Stimulated activated CD4-positive, alpha-beta T cell treated with anti-CD3 and anti-CD28 coated beads, Interleukin-12 subunit alpha, Interleukin-12 subunit beta, amount 100 ng/mL, for 24 hours (primary cell): ENCODE results near the gene TTC9B.

Experiments
- DNase-seq, 2 experiments: peaks; one replicate each; pipeline ENCODE4 v3.0.0-alpha.2; 2020; ENCODE audit warnings: low read depth in 2 of 2

TTC9B gene

GRCh38 chr19:40247735-40248262, 29.6 kb upstream of the TTC9B start:
- DNase-seq: no peak

GRCh38 chr19:40247178-40247577, 29.0 kb upstream of the TTC9B start:
- DNase-seq: no peak

- DNase-seq: no peak
These were observed 28.3 kb upstream of the TTC9B start for GRCh38 chr19:40246292-40247073.

- DNase-seq: no peak
These were observed 27.4 kb upstream of the TTC9B start for GRCh38 chr19:40245506-40246128.

- DNase-seq: no peak
These were observed 26.6 kb upstream of the TTC9B start for GRCh38 chr19:40244579-40245317.

- no peak for DNase-seq
These were observed 25.0 kb upstream of the TTC9B start for GRCh38 chr19:40243181-40243580.

- no peak for DNase-seq
These were observed 24.3 kb upstream of the TTC9B start for GRCh38 chr19:40242480-40242879.

- no peak for DNase-seq
These were observed 23.7 kb upstream of the TTC9B start for GRCh38 chr19:40241809-40242384.

GRCh38 chr19:40241125-40241808, 23.1 kb upstream of the TTC9B start:
- no peak for DNase-seq

GRCh38 chr19:40240332-40240731, 22.1 kb upstream of the TTC9B start:
- no peak for DNase-seq

- no peak for DNase-seq
These were observed 21.4 kb upstream of the TTC9B start for GRCh38 chr19:40239415-40240226.

GRCh38 chr19:40238775-40239174, 20.6 kb upstream of the TTC9B start:
- DNase-seq: no peak

- no peak for DNase-seq
These were observed 19.6 kb upstream of the TTC9B start for GRCh38 chr19:40237791-40238190.

GRCh38 chr19:40236366-40236765, 18.2 kb upstream of the TTC9B start:
- DNase-seq: no peak

- DNase-seq: no peak
These were observed 17.8 kb upstream of the TTC9B start for GRCh38 chr19:40236026-40236355.

GRCh38 chr19:40235238-40236025, 17.2 kb upstream of the TTC9B start:
- no peak for DNase-seq

- no peak for DNase-seq
These were observed 16.4 kb upstream of the TTC9B start for GRCh38 chr19:40234429-40235237.

- no peak for DNase-seq
These were observed 15.7 kb upstream of the TTC9B start for GRCh38 chr19:40233811-40234389.
